ENCODE measurements around the gene PRDM12. TPM values are rescaled to one million over a fixed set of nuclear protein-coding genes. Genes with fewer than 3 reads are reported as not detected.

PRDM12 gene
- total RNA-seq, 2 donors from 2014 or later, result not detected

DNA sequence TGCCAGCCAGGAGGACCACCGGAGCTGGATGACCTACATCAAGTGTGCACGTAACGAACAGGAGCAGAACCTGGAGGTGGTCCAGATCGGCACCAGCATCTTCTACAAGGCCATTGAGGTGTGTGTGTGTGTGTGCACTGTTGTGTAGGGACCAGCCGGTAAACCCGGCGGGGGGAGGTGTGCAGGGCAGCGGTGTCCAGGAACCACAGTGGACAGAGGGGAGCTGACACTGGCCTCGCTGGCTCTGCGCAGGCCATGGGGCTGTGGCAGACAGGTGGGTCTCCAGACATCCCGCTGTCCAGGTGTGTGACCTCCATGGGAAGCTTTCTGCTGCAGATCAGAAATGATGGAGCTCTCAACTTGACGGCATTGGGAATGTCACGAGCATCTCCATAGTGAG lies 3.8 kb downstream of the PRDM12 start:
- WGBS, 2 donors, result 75 to 77% methylated on average over 2 to 13 of the region's 13 CpGs
- H3K27me3 ChIP-seq, result peaks cover 0 to 35% of the 10 kb centered on the region in 2 donors

DNA sequence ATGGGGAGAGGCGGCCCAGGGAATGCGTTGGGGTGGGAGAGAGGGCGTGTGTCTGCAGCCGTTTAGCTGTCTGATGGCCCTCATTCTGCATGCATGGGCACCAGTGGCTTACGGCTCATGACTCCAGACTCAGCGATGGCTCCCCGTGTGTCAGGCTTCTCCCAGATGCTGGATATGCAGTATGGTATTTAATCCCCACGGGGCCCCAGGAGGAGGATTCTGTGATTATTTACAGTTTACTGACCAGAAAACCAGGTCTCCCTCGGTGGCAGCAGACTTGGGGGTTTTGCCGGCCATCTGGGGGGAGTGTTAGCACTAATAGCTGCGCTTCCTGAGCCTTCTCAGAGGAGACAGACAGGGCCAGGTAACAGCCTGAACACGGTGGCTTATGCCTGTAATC lies 4.3 kb downstream of the PRDM12 start:
- Histone ChIP-seq H3K4me1 (peaks cover 27% of the 10 kb centered on the region), H3K27ac (no peak overlapping the region), H3K9me3 (no peaks in the 10 kb centered on the region), H3K4me3 (no peak overlapping the region), H3K27me3 (peaks cover 0 to 30% of the 10 kb centered on the region in 2 donors), H3K36me3 (replicated peaks in 1 of 2; ENCODE audit: insufficient read depth in 1 of 2, low read depth in 2 of 2) (no peaks in the 10 kb centered on the region)
- intact Hi-C loops (cut with DNase I), result no loop called here
- TF ChIP-seq POLR2A (IDR thresholded peaks at IDR 0.05), result no peak
- TF ChIP-seq, protein P1, sequence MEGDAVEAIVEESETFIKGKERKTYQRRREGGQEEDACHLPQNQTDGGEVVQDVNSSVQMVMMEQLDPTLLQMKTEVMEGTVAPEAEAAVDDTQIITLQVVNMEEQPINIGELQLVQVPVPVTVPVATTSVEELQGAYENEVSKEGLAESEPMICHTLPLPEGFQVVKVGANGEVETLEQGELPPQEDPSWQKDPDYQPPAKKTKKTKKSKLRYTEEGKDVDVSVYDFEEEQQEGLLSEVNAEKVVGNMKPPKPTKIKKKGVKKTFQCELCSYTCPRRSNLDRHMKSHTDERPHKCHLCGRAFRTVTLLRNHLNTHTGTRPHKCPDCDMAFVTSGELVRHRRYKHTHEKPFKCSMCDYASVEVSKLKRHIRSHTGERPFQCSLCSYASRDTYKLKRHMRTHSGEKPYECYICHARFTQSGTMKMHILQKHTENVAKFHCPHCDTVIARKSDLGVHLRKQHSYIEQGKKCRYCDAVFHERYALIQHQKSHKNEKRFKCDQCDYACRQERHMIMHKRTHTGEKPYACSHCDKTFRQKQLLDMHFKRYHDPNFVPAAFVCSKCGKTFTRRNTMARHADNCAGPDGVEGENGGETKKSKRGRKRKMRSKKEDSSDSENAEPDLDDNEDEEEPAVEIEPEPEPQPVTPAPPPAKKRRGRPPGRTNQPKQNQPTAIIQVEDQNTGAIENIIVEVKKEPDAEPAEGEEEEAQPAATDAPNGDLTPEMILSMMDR (IDR thresholded peaks at IDR 0.05), result no peak
- ATAC-seq, result no peak
- DNase-seq, result no peak
- WGBS, 2 donors, result 55 to 65% methylated on average over 11 to 12 of the region's 12 CpGs

More for the DNA sequence above, 3.8 kb downstream of the PRDM12 start:
- TF ChIP-seq, protein P1 (IDR thresholded peaks at IDR 0.05), result no peak
- no peak for TF ChIP-seq POLR2A (IDR thresholded peaks at IDR 0.05)
- DNase-seq (no peak), ATAC-seq (no peak)
- intact Hi-C loops (cut with DNase I), result no loop called here
- Histone ChIP-seq H3K9me3 (no peaks in the 10 kb centered on the region), H3K4me1 (peaks cover 32% of the 10 kb centered on the region), H3K36me3 (replicated peaks in 1 of 2; ENCODE audit: insufficient read depth in 1 of 2, low read depth in 2 of 2) (no peaks in the 10 kb centered on the region), H3K27ac (no peak overlapping the region), H3K4me3 (no peak overlapping the region)

DNA sequence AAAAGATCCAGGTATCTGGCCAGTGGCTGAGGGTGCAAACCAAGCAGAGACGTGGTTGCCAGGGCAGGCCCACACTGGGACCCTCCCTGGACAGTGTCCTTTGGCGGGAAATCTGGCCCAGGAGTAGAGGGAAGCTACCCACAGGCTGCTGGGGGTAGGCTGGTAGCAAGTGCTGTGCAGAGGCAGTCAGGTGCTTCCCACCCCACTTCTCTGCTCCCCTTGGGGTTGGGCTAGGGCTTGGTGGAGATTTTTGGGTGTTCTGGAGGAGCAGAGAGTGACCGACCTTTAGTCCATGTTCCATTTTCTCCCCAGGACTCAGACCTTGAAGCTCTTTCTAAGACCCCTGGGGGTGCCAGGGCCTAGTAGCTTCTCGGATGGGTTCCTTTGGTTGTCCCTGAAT lies 5.6 kb downstream of the PRDM12 start:
- Histone ChIP-seq H3K4me3 (no peak overlapping the region), H3K9me3 (no peaks in the 10 kb centered on the region), H3K27ac (no peak overlapping the region), H3K36me3 (replicated peaks in 1 of 2; ENCODE audit: insufficient read depth in 1 of 2, low read depth in 2 of 2) (no peaks in the 10 kb centered on the region), H3K27me3 (peaks cover 0 to 17% of the 10 kb centered on the region in 2 donors), H3K4me1 (peaks cover 14% of the 10 kb centered on the region)
- intact Hi-C loops (cut with DNase I), result no loop called here
- TF ChIP-seq, protein P1 (IDR thresholded peaks at IDR 0.05), result no peak
- TF ChIP-seq POLR2A (IDR thresholded peaks at IDR 0.05), result no peak
- ATAC-seq, result no peak
- DNase-seq, result no peak
- 71 to 77% methylated on average over 4 of the region's 4 CpGs for WGBS, 2 donors

DNA sequence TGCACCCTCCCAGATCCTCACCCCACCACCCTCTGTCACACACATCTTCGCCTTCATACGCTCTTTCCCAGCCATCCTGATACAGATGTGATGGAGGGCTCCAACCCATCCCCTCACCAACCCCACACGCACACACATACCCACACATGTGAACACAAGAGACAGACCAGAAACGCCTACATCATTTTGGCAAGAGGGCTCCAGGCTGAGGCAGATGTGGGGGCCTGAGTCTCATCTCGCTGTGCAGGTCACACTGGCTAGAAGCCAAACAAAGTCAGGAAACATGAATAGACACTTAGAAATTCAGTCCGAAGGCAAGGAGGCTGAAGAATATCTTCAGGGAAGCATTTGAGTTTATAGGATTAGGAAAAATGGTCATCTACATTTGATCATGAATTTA lies 6.2 kb downstream of the PRDM12 start:
- intact Hi-C loops (cut with DNase I), result no loop called here
- no peak overlapping the region for H3K27ac ChIP-seq
- H3K9me3 ChIP-seq, result no peaks in the 10 kb centered on the region
- no peak for ATAC-seq
- H3K4me3 ChIP-seq, result no peak overlapping the region
- H3K27me3 ChIP-seq, result peaks cover 0 to 15% of the 10 kb centered on the region in 2 donors
- no peak for TF ChIP-seq POLR2A (IDR thresholded peaks at IDR 0.05)
- TF ChIP-seq, protein P1 (IDR thresholded peaks at IDR 0.05), result no peak
- H3K4me1 ChIP-seq, result peaks cover 10% of the 10 kb centered on the region
- no peaks in the 10 kb centered on the region for H3K36me3 ChIP-seq (replicated peaks in 1 of 2; ENCODE audit: insufficient read depth in 1 of 2, low read depth in 2 of 2)
- no peak for DNase-seq
- WGBS, 2 donors, result 74 to 78% methylated on average over 6 of the region's 6 CpGs

DNA sequence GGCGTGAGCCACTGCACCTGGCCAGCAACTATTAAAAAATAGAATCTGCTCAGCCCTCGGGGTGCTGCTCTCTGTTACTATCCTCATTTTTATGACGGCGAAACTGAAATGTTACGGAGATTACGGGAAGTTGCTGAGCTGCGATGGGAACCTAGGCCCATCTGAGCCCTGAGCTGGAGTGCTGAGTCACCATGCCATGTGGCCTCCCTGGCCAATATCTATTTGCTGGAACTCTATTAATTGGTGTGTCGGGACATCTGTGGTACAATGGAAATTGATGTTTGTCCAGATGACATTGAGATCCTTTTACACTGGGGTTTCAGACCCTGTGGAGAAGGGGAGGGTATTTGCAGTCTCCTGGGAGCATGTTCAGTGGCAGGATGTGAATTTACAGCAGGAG lies 8.1 kb downstream of the PRDM12 start:
- H3K4me1 ChIP-seq, result no peaks in the 10 kb centered on the region
- intact Hi-C loops (cut with DNase I), result no loop called here

More for the DNA sequence above, 8.1 kb downstream of the PRDM12 start:
- DNase-seq, result no peak
- WGBS, 2 donors, result 79 to 83% methylated on average over 8 of the region's 8 CpGs
- Histone ChIP-seq H3K36me3 (replicated peaks in 1 of 2; ENCODE audit: insufficient read depth in 1 of 2, low read depth in 2 of 2) (no peaks in the 10 kb centered on the region), H3K27ac (no peak overlapping the region), H3K4me3 (no peak overlapping the region), H3K27me3 (peaks cover 0 to 3% of the 10 kb centered on the region in 2 donors), H3K9me3 (no peaks in the 10 kb centered on the region)
- TF ChIP-seq, protein P1 (IDR thresholded peaks at IDR 0.05), result no peak
- no peak for TF ChIP-seq POLR2A (IDR thresholded peaks at IDR 0.05)
- ATAC-seq, result no peak
